ENCODE results near the gene TMUB2.

The TMUB2 gene

DNA sequence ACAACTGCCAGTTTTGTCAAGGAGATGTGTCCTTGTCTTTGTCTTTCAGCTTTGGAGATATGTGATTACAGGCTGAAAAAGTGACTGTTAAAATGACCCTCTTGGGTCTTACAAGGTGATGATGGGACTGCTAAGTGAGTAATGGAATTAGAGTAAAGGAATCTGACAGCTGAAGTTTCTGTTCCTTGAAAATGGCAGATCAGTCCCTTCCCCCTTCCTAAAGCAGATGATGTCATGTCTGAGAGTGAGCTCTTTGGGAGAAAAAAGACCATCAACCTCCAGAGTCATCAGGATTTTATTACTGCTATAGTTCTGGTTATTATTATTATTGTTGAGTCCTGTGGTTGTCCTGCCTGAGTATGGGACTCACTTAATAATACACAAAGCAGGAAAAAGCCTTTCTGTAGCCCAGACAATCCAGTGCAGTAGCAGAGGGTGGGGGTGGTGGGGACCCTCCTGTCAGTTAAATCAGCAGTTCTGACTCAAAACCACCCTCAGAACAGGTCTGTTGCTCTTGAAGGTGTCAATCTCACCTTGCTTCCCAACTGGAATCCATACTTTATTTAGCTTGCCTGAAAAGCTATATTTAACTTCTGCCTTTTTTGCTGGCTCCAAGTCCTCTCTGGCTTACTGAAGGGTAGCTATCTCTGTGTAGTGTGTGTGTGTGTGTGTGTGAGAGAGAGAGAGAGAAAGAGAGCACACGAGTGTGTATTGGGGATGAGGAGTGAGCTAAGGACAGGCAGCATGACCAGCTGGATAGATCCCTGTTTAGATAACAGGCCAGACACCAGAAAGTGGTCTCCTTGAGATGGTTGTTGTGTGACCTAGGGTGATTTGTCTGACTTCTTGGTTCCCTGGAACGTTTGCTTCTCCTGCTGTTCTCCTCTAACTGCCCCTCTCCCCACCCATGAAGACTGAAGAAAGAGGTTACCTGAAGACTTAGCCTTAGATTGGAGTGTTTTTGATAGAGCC is 40.1 kb upstream of the TMUB2 start:
- TF ChIP-seq POLR2AphosphoS5 (IDR thresholded peaks at IDR 0.05; ENCODE audit: low read depth, low read length), result no peak
- TF ChIP-seq, protein P1, sequence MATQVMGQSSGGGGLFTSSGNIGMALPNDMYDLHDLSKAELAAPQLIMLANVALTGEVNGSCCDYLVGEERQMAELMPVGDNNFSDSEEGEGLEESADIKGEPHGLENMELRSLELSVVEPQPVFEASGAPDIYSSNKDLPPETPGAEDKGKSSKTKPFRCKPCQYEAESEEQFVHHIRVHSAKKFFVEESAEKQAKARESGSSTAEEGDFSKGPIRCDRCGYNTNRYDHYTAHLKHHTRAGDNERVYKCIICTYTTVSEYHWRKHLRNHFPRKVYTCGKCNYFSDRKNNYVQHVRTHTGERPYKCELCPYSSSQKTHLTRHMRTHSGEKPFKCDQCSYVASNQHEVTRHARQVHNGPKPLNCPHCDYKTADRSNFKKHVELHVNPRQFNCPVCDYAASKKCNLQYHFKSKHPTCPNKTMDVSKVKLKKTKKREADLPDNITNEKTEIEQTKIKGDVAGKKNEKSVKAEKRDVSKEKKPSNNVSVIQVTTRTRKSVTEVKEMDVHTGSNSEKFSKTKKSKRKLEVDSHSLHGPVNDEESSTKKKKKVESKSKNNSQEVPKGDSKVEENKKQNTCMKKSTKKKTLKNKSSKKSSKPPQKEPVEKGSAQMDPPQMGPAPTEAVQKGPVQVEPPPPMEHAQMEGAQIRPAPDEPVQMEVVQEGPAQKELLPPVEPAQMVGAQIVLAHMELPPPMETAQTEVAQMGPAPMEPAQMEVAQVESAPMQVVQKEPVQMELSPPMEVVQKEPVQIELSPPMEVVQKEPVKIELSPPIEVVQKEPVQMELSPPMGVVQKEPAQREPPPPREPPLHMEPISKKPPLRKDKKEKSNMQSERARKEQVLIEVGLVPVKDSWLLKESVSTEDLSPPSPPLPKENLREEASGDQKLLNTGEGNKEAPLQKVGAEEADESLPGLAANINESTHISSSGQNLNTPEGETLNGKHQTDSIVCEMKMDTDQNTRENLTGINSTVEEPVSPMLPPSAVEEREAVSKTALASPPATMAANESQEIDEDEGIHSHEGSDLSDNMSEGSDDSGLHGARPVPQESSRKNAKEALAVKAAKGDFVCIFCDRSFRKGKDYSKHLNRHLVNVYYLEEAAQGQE (IDR thresholded peaks at IDR 0.05; ENCODE audit: insufficient read depth in 1 of 2, low read depth in 2 of 2, low read length in 2 of 2), result no peak
- no peak for TF ChIP-seq FOXP2 (optimal IDR thresholded peaks at IDR 0.05; ENCODE audit: borderline replicate concordance, extremely low read depth, extremely low read length, insufficient read depth)
- TF ChIP-seq TAF1 (IDR thresholded peaks at IDR 0.05; ENCODE audit: borderline replicate concordance, insufficient read depth, low read length), result no peak
- no peak for TF ChIP-seq SIN3A (IDR thresholded peaks at IDR 0.05; ENCODE audit: borderline replicate concordance, insufficient read depth, low read length)

- TF ChIP-seq SIN3A (IDR thresholded peaks at IDR 0.05; ENCODE audit: borderline replicate concordance, insufficient read depth, low read length) (no peak), TAF1 (IDR thresholded peaks at IDR 0.05; ENCODE audit: borderline replicate concordance, insufficient read depth, low read length) (no peak), POLR2AphosphoS5 (IDR thresholded peaks at IDR 0.05; ENCODE audit: low read depth, low read length) (no peak), FOXP2 (optimal IDR thresholded peaks at IDR 0.05; ENCODE audit: borderline replicate concordance, extremely low read depth, extremely low read length, insufficient read depth) (no peak)
- TF ChIP-seq, protein P1 (IDR thresholded peaks at IDR 0.05; ENCODE audit: insufficient read depth in 1 of 2, low read depth in 2 of 2, low read length in 2 of 2), result no peak
Measured at GRCh38 chr17:44147812-44148211, 39.0 kb upstream of the TMUB2 start.

DNA sequence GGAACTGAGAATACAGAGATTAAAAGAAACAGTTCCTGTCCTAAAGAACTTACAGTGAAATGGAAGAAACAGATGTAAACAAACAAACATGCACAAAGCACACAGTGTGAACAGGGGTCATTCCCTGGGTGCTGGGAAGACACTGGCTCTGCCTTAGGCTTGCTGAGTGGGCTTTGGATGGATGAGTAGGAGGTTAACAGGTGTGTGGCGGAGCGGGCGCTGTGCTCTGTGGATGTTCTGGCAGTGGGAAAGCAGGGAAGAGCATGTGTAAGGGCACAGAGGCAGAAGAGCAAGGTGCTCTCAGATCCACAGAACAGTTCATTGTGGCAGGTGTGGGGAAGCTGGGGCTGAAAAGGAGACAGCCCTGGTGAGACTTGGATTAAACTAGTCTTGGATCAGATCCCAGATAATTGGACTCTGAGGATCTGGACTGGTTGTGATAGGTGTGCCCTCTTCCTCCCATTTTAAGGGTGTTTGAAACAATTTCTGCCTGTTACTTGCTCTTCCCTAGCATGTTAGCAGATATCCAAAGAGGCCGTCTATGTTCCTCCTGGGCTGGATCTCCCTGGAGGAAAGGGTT is 36.9 kb upstream of the TMUB2 start:
- TF ChIP-seq, protein P1 (IDR thresholded peaks at IDR 0.05; ENCODE audit: insufficient read depth in 1 of 2, low read depth in 2 of 2, low read length in 2 of 2), result no peak
- TF ChIP-seq SIN3A (IDR thresholded peaks at IDR 0.05; ENCODE audit: borderline replicate concordance, insufficient read depth, low read length) (no peak), POLR2AphosphoS5 (IDR thresholded peaks at IDR 0.05; ENCODE audit: low read depth, low read length) (no peak), TAF1 (IDR thresholded peaks at IDR 0.05; ENCODE audit: borderline replicate concordance, insufficient read depth, low read length) (no peak), FOXP2 (optimal IDR thresholded peaks at IDR 0.05; ENCODE audit: borderline replicate concordance, extremely low read depth, extremely low read length, insufficient read depth) (no peak)

DNA sequence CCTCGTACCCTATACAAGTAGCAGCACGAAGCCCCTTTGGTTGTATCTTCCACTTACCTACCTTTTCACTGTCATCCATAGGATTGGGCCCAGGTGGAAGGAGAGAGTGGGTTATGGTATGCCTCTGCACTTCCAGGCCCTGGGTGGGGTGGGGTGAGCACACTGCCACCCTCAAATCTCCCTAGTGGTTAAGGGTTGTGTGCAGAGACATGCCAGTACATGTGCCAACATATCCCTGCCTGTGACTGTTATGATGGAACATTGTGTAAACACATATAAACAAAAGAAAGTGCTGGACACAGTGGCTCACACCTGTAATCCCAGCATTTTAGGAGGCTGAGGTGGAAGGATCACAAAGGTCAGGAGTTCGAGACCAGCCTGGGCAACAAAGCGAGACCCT is 33.9 kb upstream of the TMUB2 start:
- no peak for TF ChIP-seq SIN3A (IDR thresholded peaks at IDR 0.05; ENCODE audit: borderline replicate concordance, insufficient read depth, low read length)
- TF ChIP-seq TAF1 (IDR thresholded peaks at IDR 0.05; ENCODE audit: borderline replicate concordance, insufficient read depth, low read length), result no peak
- TF ChIP-seq, protein P1 (IDR thresholded peaks at IDR 0.05; ENCODE audit: insufficient read depth in 1 of 2, low read depth in 2 of 2, low read length in 2 of 2), result no peak
- no peak for TF ChIP-seq FOXP2 (optimal IDR thresholded peaks at IDR 0.05; ENCODE audit: borderline replicate concordance, extremely low read depth, extremely low read length, insufficient read depth)
- no peak for TF ChIP-seq POLR2AphosphoS5 (IDR thresholded peaks at IDR 0.05; ENCODE audit: low read depth, low read length)

Measured in PFSK-1 (cell line).